Measurements from ENCODE around the gene PSIP1. TPM values are rescaled to one million over a fixed set of nuclear protein-coding genes. Genes with fewer than 3 reads are reported as not detected.

PSIP1 gene
- total RNA-seq, 1 experiment from 2014 or later, result 56.2 TPM

- BruUV-seq (replicated peaks), result no TSS peak
- Mint-ChIP-seq H3K36me3 (ENCODE audit: insufficient read depth, unreplicated experiment) (no peaks in the 10 kb centered on the region), H3K27ac (ENCODE audit: unreplicated experiment) (no peak overlapping the region), H3K9me3 (ENCODE audit: low read depth, unreplicated experiment) (no peaks in the 10 kb centered on the region), H3K27me3 (ENCODE audit: unreplicated experiment) (no peaks in the 10 kb centered on the region), H3K4me1 (ENCODE audit: low read depth, unreplicated experiment) (no peaks in the 10 kb centered on the region), H3K4me3 (ENCODE audit: low read depth, unreplicated experiment) (no peak overlapping the region)
- intact Hi-C loops (cut with micrococcal nuclease; ENCODE audit: unreplicated experiment), result no loop called here
- DNase-seq, result no peak
- no peak for TF ChIP-seq CTCF (IDR thresholded peaks at IDR 0.05; ENCODE audit: unreplicated experiment)
- CTCF ChIA-PET, result no interaction called here
These were observed 42.6 kb downstream of the PSIP1 start for GRCh38 chr9:15468145-15468544.

GRCh38 chr9:15461601-15462000 is 49.2 kb downstream of the PSIP1 start:
- no peak for TF ChIP-seq CTCF (IDR thresholded peaks at IDR 0.05; ENCODE audit: unreplicated experiment)
- no peaks in the 10 kb centered on the region for H3K4me1 Mint-ChIP-seq (ENCODE audit: low read depth, unreplicated experiment)
- H3K27ac Mint-ChIP-seq (ENCODE audit: unreplicated experiment), result no peak overlapping the region
- no TSS peak for BruUV-seq (replicated peaks)
- no peaks in the 10 kb centered on the region for H3K27me3 Mint-ChIP-seq (ENCODE audit: unreplicated experiment)
- DNase-seq, result no peak
- H3K9me3 Mint-ChIP-seq (ENCODE audit: low read depth, unreplicated experiment), result no peaks in the 10 kb centered on the region
- peaks cover 15% of the 10 kb centered on the region for H3K36me3 Mint-ChIP-seq (ENCODE audit: insufficient read depth, unreplicated experiment)
- CTCF ChIA-PET, result no interaction called here
- no peak overlapping the region for H3K4me3 Mint-ChIP-seq (ENCODE audit: low read depth, unreplicated experiment)
- intact Hi-C loops (cut with micrococcal nuclease; ENCODE audit: unreplicated experiment), result no loop called here

- no peaks in the 10 kb centered on the region for H3K27me3 Mint-ChIP-seq (ENCODE audit: unreplicated experiment)
- peaks cover 15% of the 10 kb centered on the region for H3K36me3 Mint-ChIP-seq (ENCODE audit: insufficient read depth, unreplicated experiment)
- intact Hi-C loops (cut with micrococcal nuclease; ENCODE audit: unreplicated experiment), result no loop called here
- no peak overlapping the region for H3K4me3 Mint-ChIP-seq (ENCODE audit: low read depth, unreplicated experiment)
- H3K27ac Mint-ChIP-seq (ENCODE audit: unreplicated experiment), result no peak overlapping the region
- no peaks in the 10 kb centered on the region for H3K9me3 Mint-ChIP-seq (ENCODE audit: low read depth, unreplicated experiment)
- BruUV-seq (replicated peaks), result no TSS peak
- no peaks in the 10 kb centered on the region for H3K4me1 Mint-ChIP-seq (ENCODE audit: low read depth, unreplicated experiment)
- DNase-seq, result no peak
- CTCF ChIA-PET, result no interaction called here
- no peak for TF ChIP-seq CTCF (IDR thresholded peaks at IDR 0.05; ENCODE audit: unreplicated experiment)
These were observed 49.7 kb downstream of the PSIP1 start for GRCh38 chr9:15461056-15461455.

DNA sequence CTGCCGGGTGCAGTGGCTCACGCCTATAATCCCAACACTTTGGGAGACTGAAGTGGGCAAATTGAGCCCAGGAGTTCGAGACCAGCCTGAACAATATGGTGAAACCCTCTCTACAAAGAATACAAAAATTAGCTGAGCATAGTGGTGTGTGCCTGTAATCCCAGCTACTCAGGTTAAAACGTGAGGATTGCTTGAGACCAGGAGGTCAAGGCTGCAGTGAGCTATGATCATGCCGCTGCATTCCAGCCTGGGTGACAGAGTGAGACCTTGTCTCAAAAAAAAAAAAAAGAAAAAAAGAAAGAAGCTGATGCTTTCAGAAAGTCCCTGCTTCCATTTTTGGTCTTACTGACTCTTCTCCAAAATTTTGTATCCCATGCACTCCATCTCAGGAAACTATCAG is 56.8 kb downstream of the PSIP1 start:
- H3K36me3 Mint-ChIP-seq (ENCODE audit: insufficient read depth, unreplicated experiment), result peaks cover 5% of the 10 kb centered on the region

More for the DNA sequence above, 56.8 kb downstream of the PSIP1 start:
- no TSS peak for BruUV-seq (replicated peaks)
- DNase-seq, result no peak
- Mint-ChIP-seq H3K27ac (ENCODE audit: unreplicated experiment) (no peak overlapping the region), H3K4me3 (ENCODE audit: low read depth, unreplicated experiment) (no peak overlapping the region), H3K27me3 (ENCODE audit: unreplicated experiment) (no peaks in the 10 kb centered on the region), H3K4me1 (ENCODE audit: low read depth, unreplicated experiment) (no peaks in the 10 kb centered on the region), H3K9me3 (ENCODE audit: low read depth, unreplicated experiment) (no peaks in the 10 kb centered on the region)
- CTCF ChIA-PET, result no interaction called here
- intact Hi-C loops (cut with micrococcal nuclease; ENCODE audit: unreplicated experiment), result no loop called here
- no peak for TF ChIP-seq CTCF (IDR thresholded peaks at IDR 0.05; ENCODE audit: unreplicated experiment)
